ENCODE data around the gene B4GALNT4. TPM values are rescaled to one million over a fixed set of nuclear protein-coding genes. Genes with fewer than 3 reads are reported as not detected.

The B4GALNT4 gene
- total and polyA plus RNA-seq, 2 of the 8 experiments (the other 6 are each of a cell fraction or from before 2014, with no cell fraction given) = 40.9 to 76.3 TPM

DNA sequence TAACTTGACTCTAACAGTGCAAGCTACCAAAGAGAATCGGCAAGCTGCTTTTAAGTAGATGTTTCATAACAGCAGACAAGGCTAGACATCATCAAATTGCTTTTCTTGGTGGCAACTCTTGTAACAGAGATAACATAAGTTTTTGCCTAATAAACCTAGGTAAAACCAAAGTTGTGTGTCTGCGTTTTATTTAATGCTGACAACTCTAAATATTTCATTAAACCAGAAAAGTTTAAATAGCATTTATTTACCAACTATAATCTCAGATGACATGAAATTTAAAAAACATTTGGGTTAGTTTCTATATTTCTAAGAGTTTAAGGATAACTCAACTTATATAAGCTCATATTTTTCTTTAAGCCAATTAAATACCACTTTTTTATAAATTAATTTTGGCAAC, 29.3 kb upstream of the B4GALNT4 start (continued):
- no peak for TF ChIP-seq SAP30 (IDR thresholded peaks at IDR 0.05; ENCODE audit: insufficient read depth, insufficient replicate concordance, low read length)

Measured in H1 (cell line).